VCaP (cell line): Measurements from ENCODE around the gene MT1H.

Experiments
- H3K27ac ChIP-seq: fragments of 450-650 bp; 2 replicates; pipeline ENCODE4 v1.5.1; 2017
- TF ChIP-seq, protein P1 (sequence below): fragments of 450-650 bp; conservative IDR thresholded peaks from 2 replicates; pipeline ENCODE4 v1.5.1; 2017; ENCODE audit warnings: mild to moderate bottlenecking, moderate library complexity

Gene MT1H

GRCh38 chr16:56626685-56627084 is 42.9 kb upstream of the MT1H start:
- TF ChIP-seq, protein P1, sequence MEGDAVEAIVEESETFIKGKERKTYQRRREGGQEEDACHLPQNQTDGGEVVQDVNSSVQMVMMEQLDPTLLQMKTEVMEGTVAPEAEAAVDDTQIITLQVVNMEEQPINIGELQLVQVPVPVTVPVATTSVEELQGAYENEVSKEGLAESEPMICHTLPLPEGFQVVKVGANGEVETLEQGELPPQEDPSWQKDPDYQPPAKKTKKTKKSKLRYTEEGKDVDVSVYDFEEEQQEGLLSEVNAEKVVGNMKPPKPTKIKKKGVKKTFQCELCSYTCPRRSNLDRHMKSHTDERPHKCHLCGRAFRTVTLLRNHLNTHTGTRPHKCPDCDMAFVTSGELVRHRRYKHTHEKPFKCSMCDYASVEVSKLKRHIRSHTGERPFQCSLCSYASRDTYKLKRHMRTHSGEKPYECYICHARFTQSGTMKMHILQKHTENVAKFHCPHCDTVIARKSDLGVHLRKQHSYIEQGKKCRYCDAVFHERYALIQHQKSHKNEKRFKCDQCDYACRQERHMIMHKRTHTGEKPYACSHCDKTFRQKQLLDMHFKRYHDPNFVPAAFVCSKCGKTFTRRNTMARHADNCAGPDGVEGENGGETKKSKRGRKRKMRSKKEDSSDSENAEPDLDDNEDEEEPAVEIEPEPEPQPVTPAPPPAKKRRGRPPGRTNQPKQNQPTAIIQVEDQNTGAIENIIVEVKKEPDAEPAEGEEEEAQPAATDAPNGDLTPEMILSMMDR = no peak
- H3K27ac ChIP-seq = peak overlapping the region; percentile 70

DNA sequence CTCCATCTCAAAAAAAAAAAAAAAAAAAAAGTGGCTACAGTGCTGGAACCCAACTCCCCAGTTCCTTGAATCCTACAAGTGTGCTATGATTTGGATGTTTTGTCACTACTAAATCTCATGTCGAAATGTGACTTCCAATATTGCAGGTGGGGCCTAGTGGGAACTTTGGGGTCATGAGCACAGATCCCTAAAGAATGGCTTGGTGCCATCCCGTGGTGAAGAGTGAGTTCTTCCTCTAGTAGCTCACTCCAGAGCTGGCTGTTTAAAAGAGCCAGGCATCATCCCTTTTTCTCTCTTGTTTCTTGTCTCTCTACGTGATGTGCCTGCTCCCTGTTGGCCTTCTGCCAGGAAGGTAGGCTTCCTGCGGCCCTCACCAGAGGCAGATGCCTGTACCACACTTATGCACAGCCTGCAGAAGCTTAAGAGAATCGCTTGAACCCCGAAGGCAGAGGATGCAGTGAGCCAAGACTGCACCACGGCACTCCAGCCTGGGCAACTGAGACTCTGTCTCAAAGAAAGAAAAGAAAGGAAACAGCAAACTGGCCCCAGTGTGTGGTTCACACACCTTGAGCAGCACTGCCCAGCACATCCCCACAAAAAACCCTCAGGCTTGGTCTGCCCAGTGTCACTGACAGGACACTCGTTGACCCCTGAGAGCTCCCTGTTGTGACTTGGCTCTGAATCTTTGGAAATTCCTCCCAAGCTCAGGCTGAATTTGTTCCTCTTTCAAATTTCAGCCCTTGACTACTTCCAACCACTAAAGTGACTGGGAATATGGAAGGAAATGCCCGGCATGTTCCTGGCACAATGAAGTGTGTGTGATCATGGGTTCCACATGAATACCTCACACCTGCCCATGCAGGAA is 40.9 kb upstream of the MT1H start:
- TF ChIP-seq, protein P1 = no peak
- no peak overlapping the region for H3K27ac ChIP-seq

DNA sequence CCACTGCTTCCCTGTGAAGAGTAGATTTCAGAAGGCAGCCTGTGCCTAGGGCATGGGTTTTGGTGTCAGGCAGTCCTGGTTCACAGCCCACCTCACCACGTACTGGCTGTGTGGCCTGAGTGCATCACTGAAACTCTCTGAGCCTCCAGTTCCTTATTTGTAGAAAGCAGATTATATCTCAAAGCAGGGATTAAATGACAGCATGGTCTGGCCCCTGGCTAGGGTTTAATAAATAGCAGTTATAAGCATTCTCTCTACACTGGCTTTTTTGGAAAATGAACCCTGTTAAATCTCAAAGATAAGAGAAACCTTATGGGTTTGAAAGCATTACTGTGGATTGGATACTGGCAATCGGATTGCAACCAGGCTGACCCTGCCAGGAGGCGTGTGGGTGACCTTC is 40.1 kb upstream of the MT1H start:
- TF ChIP-seq, protein P1 = no peak
- H3K27ac ChIP-seq = no peak overlapping the region

- TF ChIP-seq, protein P1 = no peak
- no peak overlapping the region for H3K27ac ChIP-seq
These were observed 39.5 kb upstream of the MT1H start for GRCh38 chr16:56630134-56630533.

- no peak overlapping the region for H3K27ac ChIP-seq
- TF ChIP-seq, protein P1 = no peak
These were observed 38.4 kb upstream of the MT1H start for GRCh38 chr16:56631197-56631596.

GRCh38 chr16:56631832-56632155 is 37.8 kb upstream of the MT1H start:
- TF ChIP-seq, protein P1 = no peak
- no peak overlapping the region for H3K27ac ChIP-seq

GRCh38 chr16:56632156-56632847 is 37.3 kb upstream of the MT1H start, which contains the start of gene MT1M:
Gene MT1M, plus strand, starts transcription at chr16:56632659. Its CDS starts 73 bp downstream, at chr16:56632732.
- TF ChIP-seq, protein P1 = no peak
- no peak within 1 kb of the TSS for H3K27ac ChIP-seq
